Activated T-cell treated with anti-CD3 and anti-CD28 coated beads for 1 hour (primary cell): Measurements from ENCODE around the gene SLC44A5.
"Not testable (repeated sequence)": the region's sequence is repeated elsewhere in the genome, so short reads cannot be mapped to it uniquely, and the experiment has no call there.

ENCODE experiments used
- DNase-seq: peaks from one replicate; pipeline ENCODE4 v3.0.0-alpha.2; 2020; ENCODE audit warnings: low read depth

Gene SLC44A5

GRCh38 chr1:75361260-75361659 is 249.7 kb downstream of the SLC44A5 start:
- DNase-seq = no peak

- DNase-seq = not testable (repeated sequence)
Observed at GRCh38 chr1:75354267-75354666, 256.6 kb downstream of the SLC44A5 start.

- DNase-seq = no peak
Observed at GRCh38 chr1:75353051-75353450, 257.9 kb downstream of the SLC44A5 start.

- DNase-seq = no peak
Observed at GRCh38 chr1:75345538-75346292, 265.2 kb downstream of the SLC44A5 start.

- DNase-seq = no peak
Observed at GRCh38 chr1:75342786-75343185, 268.1 kb downstream of the SLC44A5 start.

GRCh38 chr1:75341537-75341936 is 269.4 kb downstream of the SLC44A5 start:
- DNase-seq = no peak

- DNase-seq = no peak
Observed at GRCh38 chr1:75338616-75339483, 272.1 kb downstream of the SLC44A5 start.

- DNase-seq = no peak
Observed at GRCh38 chr1:75334876-75335389, 276.0 kb downstream of the SLC44A5 start.

- no peak for DNase-seq
Observed at GRCh38 chr1:75330624-75331023, 280.3 kb downstream of the SLC44A5 start.

- no peak for DNase-seq
Observed at GRCh38 chr1:75328691-75329090, 282.2 kb downstream of the SLC44A5 start.

- no peak for DNase-seq
Observed at GRCh38 chr1:75327395-75327794, 283.5 kb downstream of the SLC44A5 start.

- no peak for DNase-seq
Observed at GRCh38 chr1:75317976-75318375, 292.9 kb downstream of the SLC44A5 start.

- no peak for DNase-seq
Observed at GRCh38 chr1:75316230-75316629, 294.7 kb downstream of the SLC44A5 start.

GRCh38 chr1:75312620-75313019 is 298.3 kb downstream of the SLC44A5 start:
- DNase-seq = no peak

- no peak for DNase-seq
Observed at GRCh38 chr1:75310067-75310466, 300.8 kb downstream of the SLC44A5 start.

- no peak for DNase-seq
Observed at GRCh38 chr1:75308365-75308764, 302.5 kb downstream of the SLC44A5 start.

- no peak for DNase-seq
Observed at GRCh38 chr1:75305061-75305460, 305.9 kb downstream of the SLC44A5 start.

GRCh38 chr1:75293270-75293669 is 317.6 kb downstream of the SLC44A5 start:
- DNase-seq = no peak

- no peak for DNase-seq
Observed at GRCh38 chr1:75292013-75292412, 318.9 kb downstream of the SLC44A5 start.

GRCh38 chr1:75276385-75276784 is 334.5 kb downstream of the SLC44A5 start:
- DNase-seq = no peak

GRCh38 chr1:75275631-75276030 is 335.3 kb downstream of the SLC44A5 start:
- no peak for DNase-seq

GRCh38 chr1:75274920-75275506 is 335.9 kb downstream of the SLC44A5 start:
- no peak for DNase-seq

GRCh38 chr1:75273110-75273509 is 337.8 kb downstream of the SLC44A5 start:
- no peak for DNase-seq
